Right lobe of liver (tissue), 4 donors: ENCODE measurements around the gene GDF2.

Experiments
- CTCF ChIP-seq, 4 donors: fragments of 200-600 bp in 3 of 4; fragments of 450-650 bp in 1 of 4; IDR thresholded peaks; one replicate each; pipeline versions ENCODE4 v1.5.1 to v1.8.0; 2016 to 2022; ENCODE audit warnings: antibody characterized with exemption in 4 of 4, mild to moderate bottlenecking in 2 of 4
- POLR2A ChIP-seq: fragments of 450-650 bp; IDR thresholded peaks from one replicate; pipeline ENCODE4 v1.6.1; 2017; ENCODE audit warnings: antibody characterized with exemption, mild to moderate bottlenecking
- donor health status: DM: no; HTN: no; CAD: no.
- donor health status: DM: no; HTN: no; CAD: no.
- donor health status: DM: no; HTN: yes; CAD: no.

- TF ChIP-seq CTCF (IDR thresholded peaks at IDR 0.05) (no peak), POLR2A (no peak)
Measured at GRCh38 chr10:47334466-47335295, 12.4 kb downstream of the GDF2 start.
